Neural progenitor cell (in vitro differentiated cells): ENCODE results near the gene RASL10A.

ENCODE experiments used
- CTCF ChIP-seq: fragments of 200-600 bp; sonication (generic); IDR thresholded peaks from 2 replicates; pipeline ENCODE4 v1.5.1; 2017; ENCODE audit warnings: antibody characterized with exemption, mild to moderate bottlenecking
- EZH2 ChIP-seq: fragments of 200-600 bp; sonication (generic); IDR thresholded peaks from 2 replicates; pipeline ENCODE4 v1.6.1; 2017; ENCODE audit warnings: antibody characterized with exemption, mild to moderate bottlenecking, moderate library complexity

GRCh38 chr22:29346659-29347058 is 31.2 kb upstream of the RASL10A start:
- TF ChIP-seq CTCF (no peak), EZH2 (no peak)
